Cardiac muscle cell (in vitro differentiated cells and primary cell): Measurements from ENCODE around the gene OLFM3. TPM values are rescaled to one million over a fixed set of nuclear protein-coding genes. Genes with fewer than 3 reads are reported as not detected.

Source experiments
- DNase-seq, 2 donors: peaks; one replicate each; pipeline versions ENCODE4 v3.0.0 to v3.0.0-alpha.2; 2010 to 2017; ENCODE audit warnings: low read depth in 1 of 2, low spot score in 1 of 2
- H3K27ac ChIP-seq: fragments of 200-600 bp; sonication (generic); 2 replicates; pipeline ENCODE4 v1.5.1; 2016
- H3K27me3 ChIP-seq: fragments of 200-600 bp; sonication (generic); 2 replicates; pipeline ENCODE4 v1.6.0; 2016; ENCODE audit warnings: control low read depth
- H3K36me3 ChIP-seq: fragments of 200-600 bp; sonication (generic); 2 replicates; pipeline ENCODE4 v1.5.1; 2016; ENCODE audit warnings: control low read depth
- H3K4me1 ChIP-seq: fragments of 200-600 bp; sonication (generic); 2 replicates; pipeline ENCODE4 v1.8.1; 2017; ENCODE audit warnings: low read depth, mild to moderate bottlenecking, mixed run types
- H3K4me3 ChIP-seq: fragments of 200-600 bp; sonication (generic); 2 replicates; pipeline ENCODE4 v1.5.1; 2016; ENCODE audit warnings: mild to moderate bottlenecking
- H3K9me3 ChIP-seq: fragments of 200-600 bp; sonication (generic); 2 replicates; pipeline ENCODE4 v1.5.1; 2017; ENCODE audit warnings: low read depth, mild to moderate bottlenecking, control low read depth
- polyA plus RNA-seq: library from polyadenylated mRNA; unstranded; fragments of >200 nt; fragmentation: Nextera tagmentation; extraction: Ambion mirVana; gene quantifications from 2 replicates; pipeline ENCODE4 v1.2.1, GENCODE V29; 2016
- total RNA-seq: library from RNA; depleted of rRNA; stranded (reverse); fragments of >200 nt; gene quantifications from 2 replicates; pipeline ENCODE4 v1.2.3, GENCODE V29; 2016
- TF ChIP-seq, protein P1 (sequence below): IDR thresholded peaks from 2 replicates; pipeline ENCODE4 v1.5.1; 2012; ENCODE audit warnings: low read depth, mild to moderate bottlenecking, low read length

Gene OLFM3
- total and polyA plus RNA-seq, 2 experiments from 2014 or later = not detected

DNA sequence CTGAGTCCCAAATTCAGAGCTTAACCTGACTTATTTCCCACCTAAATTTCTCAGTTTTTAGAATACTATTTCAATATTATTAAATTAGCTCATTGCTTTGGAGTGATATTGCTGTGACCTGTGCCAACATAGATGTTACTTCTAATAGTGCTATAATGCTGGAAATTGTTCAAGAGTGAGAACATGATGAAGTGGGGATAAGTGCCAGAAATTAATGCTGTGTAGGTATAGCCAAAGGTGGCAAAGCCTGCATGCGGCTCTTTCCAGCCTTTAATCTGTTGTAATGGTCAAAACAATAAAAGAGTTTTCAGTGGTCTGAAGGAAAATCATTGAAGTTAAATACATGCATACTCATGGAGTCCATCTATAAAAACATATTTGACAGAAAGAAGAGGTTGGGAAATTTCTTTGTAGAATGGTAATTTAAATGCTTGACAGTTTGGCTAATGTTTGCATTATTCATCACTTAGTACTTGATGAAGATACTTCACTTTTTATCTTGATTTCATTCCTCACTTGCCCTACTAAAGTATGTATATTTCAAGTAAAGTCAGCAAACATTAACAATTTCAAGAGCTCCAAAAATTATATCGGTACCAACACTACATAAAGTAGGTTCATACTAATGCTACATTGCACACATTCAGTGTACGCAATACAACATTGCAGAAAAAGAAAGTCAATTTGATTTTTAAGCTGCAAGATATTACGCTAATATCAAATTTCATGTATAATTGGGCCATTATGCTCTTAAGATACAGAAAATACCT lies 82.1 kb downstream of the OLFM3 start:
- H3K4me3 ChIP-seq = no peak overlapping the region
- TF ChIP-seq, protein P1, sequence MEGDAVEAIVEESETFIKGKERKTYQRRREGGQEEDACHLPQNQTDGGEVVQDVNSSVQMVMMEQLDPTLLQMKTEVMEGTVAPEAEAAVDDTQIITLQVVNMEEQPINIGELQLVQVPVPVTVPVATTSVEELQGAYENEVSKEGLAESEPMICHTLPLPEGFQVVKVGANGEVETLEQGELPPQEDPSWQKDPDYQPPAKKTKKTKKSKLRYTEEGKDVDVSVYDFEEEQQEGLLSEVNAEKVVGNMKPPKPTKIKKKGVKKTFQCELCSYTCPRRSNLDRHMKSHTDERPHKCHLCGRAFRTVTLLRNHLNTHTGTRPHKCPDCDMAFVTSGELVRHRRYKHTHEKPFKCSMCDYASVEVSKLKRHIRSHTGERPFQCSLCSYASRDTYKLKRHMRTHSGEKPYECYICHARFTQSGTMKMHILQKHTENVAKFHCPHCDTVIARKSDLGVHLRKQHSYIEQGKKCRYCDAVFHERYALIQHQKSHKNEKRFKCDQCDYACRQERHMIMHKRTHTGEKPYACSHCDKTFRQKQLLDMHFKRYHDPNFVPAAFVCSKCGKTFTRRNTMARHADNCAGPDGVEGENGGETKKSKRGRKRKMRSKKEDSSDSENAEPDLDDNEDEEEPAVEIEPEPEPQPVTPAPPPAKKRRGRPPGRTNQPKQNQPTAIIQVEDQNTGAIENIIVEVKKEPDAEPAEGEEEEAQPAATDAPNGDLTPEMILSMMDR = no peak
- no peak overlapping the region for H3K27ac ChIP-seq
- no peak for DNase-seq
- no peaks in the 10 kb centered on the region for H3K27me3 ChIP-seq
- H3K36me3 ChIP-seq = no peaks in the 10 kb centered on the region
- no peaks in the 10 kb centered on the region for H3K4me1 ChIP-seq
- no peaks in the 10 kb centered on the region for H3K9me3 ChIP-seq

DNA sequence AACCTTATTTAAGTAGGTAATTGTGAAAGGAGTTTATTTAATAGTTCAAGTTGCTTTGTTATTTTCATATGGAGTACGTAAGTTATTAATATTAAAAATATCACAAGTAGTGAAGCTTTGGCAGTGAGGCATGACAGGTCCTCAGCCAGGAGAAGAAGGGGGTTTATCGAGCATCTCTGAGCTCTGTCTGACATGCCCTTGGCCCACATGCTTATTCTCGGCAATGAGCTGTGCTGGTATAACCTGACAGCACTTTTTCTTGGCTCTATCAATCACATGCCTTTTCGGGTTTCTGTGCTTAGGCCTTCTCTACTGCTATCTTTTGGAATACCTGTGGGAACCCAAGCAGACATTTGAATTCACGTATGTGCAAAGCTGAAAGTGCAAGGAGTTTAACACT lies 84.8 kb downstream of the OLFM3 start:
- TF ChIP-seq, protein P1 = no peak

DNA sequence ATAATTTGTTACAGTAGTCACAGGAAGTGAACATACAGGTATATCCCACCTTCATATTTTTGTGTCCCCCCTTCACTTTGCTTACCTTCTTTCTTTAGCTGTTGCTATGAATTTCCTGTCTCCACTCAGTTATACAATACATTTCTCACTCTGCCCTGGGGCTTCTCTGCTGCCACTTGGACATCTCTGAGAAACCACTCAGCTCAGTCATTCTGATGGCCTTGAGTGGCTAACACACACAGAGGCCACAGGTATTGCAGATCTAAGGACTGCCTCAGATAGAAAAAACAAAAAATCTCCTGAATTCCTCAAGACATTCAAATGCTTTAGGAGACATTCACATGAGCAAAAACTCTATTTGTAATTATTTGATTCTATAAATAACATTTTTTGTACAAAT lies 87.7 kb downstream of the OLFM3 start:
- peaks cover 3% of the 10 kb centered on the region for H3K4me1 ChIP-seq
- no peak overlapping the region for H3K4me3 ChIP-seq
- H3K9me3 ChIP-seq = no peaks in the 10 kb centered on the region
- H3K27me3 ChIP-seq = no peaks in the 10 kb centered on the region
- TF ChIP-seq, protein P1 = no peak
- DNase-seq = peak in 1 of 2 donors; percentile 41
- no peaks in the 10 kb centered on the region for H3K36me3 ChIP-seq
- H3K27ac ChIP-seq = no peak overlapping the region

More for the DNA sequence above, 84.8 kb downstream of the OLFM3 start:
- no peak for DNase-seq
- Histone ChIP-seq H3K27me3 (no peaks in the 10 kb centered on the region), H3K36me3 (no peaks in the 10 kb centered on the region), H3K4me3 (no peak overlapping the region), H3K4me1 (peaks cover 3% of the 10 kb centered on the region), H3K9me3 (no peaks in the 10 kb centered on the region), H3K27ac (no peak overlapping the region)

DNA sequence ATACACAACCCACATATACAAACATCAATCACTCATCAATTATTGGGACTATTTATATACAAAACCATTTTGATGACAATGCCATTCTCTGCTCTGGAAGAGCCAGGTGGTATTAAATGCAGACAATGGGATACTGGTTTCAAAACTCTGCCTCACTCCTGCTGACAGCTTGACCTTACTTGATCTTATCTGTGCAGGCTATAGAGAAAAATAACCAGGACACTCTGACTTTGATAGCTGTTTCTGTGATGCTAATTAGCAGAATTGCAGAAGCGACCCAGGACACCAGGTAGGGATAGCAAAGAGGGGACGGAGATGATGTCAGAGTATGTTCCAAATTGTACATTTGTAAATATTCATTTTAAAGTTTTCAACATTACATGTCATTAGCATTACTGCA lies 89.5 kb downstream of the OLFM3 start:
- DNase-seq = no peak
- H3K9me3 ChIP-seq = no peaks in the 10 kb centered on the region
- H3K36me3 ChIP-seq = no peaks in the 10 kb centered on the region
- H3K4me1 ChIP-seq = peaks cover 3% of the 10 kb centered on the region
- no peak overlapping the region for H3K27ac ChIP-seq
- H3K4me3 ChIP-seq = no peak overlapping the region
- H3K27me3 ChIP-seq = no peaks in the 10 kb centered on the region
- TF ChIP-seq, protein P1 = no peak

DNA sequence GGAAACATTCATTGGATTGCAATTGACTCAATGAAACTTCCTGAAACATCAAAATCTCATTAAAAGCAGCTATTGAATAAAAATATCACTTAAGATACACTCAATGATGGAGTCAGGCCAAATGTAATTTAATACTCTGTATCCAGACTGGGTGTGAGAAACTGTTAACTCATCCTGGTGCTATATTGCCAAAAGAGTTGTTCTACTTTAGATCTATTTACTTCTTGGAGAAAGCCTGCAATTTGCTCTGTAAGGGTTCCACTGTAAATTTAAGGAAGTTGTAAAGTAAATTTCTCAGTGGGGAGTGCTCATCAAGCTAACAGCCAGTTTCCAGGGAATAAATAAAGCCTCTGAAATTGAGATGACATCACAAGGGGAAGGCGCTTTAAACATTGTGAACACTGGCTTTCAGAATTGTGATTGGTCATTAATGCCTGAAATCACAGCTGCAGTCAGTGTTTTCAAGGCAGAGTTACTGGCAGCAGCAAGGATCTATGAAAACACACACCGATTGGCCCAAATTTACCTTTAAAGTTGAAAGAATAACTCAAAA lies 91.4 kb downstream of the OLFM3 start:
- Histone ChIP-seq H3K4me1 (peaks cover 3% of the 10 kb centered on the region), H3K27me3 (no peaks in the 10 kb centered on the region), H3K27ac (no peak overlapping the region), H3K9me3 (no peaks in the 10 kb centered on the region), H3K4me3 (no peak overlapping the region), H3K36me3 (no peaks in the 10 kb centered on the region)
- DNase-seq = no peak
- TF ChIP-seq, protein P1 = no peak
